Thyroid gland (tissue), 4 donors: Measurements from ENCODE around the gene TAF3. TPM values are rescaled to one million over a fixed set of nuclear protein-coding genes. Genes with fewer than 3 reads are reported as not detected.
A peak's percentile ranks its signal among the peaks of the same experiment; 100 is the strongest.

Experiments
- DNase-seq, 2 donors: peaks; one replicate each; pipeline ENCODE4 v3.0.0-alpha.2; 2019
- H3K27ac ChIP-seq, 3 donors: fragments of 200-600 bp; sonication (generic); 1 replicate in 2 of 3; 2 replicates in 1 of 3; pipeline ENCODE4 v1.5.1; 2016 to 2019; ENCODE audit warnings: mild to moderate bottlenecking in 1 of 3, moderate library complexity in 1 of 3
- H3K27me3 ChIP-seq: fragments of 200-600 bp; sonication (generic); one replicate; pipeline ENCODE4 v1.5.1; 2019
- H3K36me3 ChIP-seq, 2 donors: fragments of 200-600 bp; sonication (generic); one replicate each; pipeline ENCODE4 v1.5.1; 2016 to 2019
- H3K4me1 ChIP-seq, 2 donors: fragments of 200-600 bp; sonication (generic); one replicate each; pipeline ENCODE4 v1.5.1; 2017 to 2019
- H3K4me3 ChIP-seq, 3 donors: fragments of 200-600 bp; sonication (generic); replicated peaks in 1 of 3; 1 replicate in 2 of 3; 2 replicates in 1 of 3; pipeline ENCODE4 v1.5.1; 2016; ENCODE audit warnings: mild to moderate bottlenecking in 1 of 3
- H3K9me3 ChIP-seq: fragments of 200-600 bp; sonication (generic); one replicate; pipeline ENCODE4 v1.5.1; 2017
- POLR2A ChIP-seq, 2 donors: fragments of 450-650 bp; IDR thresholded peaks; one replicate each; pipeline ENCODE4 v1.6.1; 2017; ENCODE audit warnings: antibody characterized with exemption in 2 of 2, mild to moderate bottlenecking in 2 of 2, moderate library complexity in 1 of 2
- WGBS, 2 donors: methylation state at CpG; one replicate each; pipeline ENCODE4 v1.1.5; 2017; 5-methylcytosine and 5-hydroxymethylcytosine counted together
- intact Hi-C: fragments of 100-400 bp; cut with DNase I; formaldehyde crosslinking; loops from one replicate; pipeline ENCODE4 v1.15.1; 2023
- total RNA-seq, 4 donors: library from RNA; depleted of rRNA; stranded (reverse); fragments of >200 nt; gene quantifications; one replicate each; pipeline ENCODE4 v1.2.3, GENCODE V29; 2016
- TF ChIP-seq, protein P1 (sequence below), 6 experiments: fragments of 200-600 bp in 3 of 6; fragments of 450-650 bp in 3 of 6; sonication (generic) in 3 of 6; IDR thresholded peaks; one replicate each; pipeline ENCODE4 v1.5.1; 2016 to 2019; ENCODE audit warnings: antibody characterized with exemption in 6 of 6, mild to moderate bottlenecking in 2 of 6, inconsistent platforms in 1 of 6, moderate library complexity in 1 of 6

TAF3 gene
- total RNA-seq, 4 donors from 2014 or later = 6.7 to 11.0 (median 8.6) TPM

DNA sequence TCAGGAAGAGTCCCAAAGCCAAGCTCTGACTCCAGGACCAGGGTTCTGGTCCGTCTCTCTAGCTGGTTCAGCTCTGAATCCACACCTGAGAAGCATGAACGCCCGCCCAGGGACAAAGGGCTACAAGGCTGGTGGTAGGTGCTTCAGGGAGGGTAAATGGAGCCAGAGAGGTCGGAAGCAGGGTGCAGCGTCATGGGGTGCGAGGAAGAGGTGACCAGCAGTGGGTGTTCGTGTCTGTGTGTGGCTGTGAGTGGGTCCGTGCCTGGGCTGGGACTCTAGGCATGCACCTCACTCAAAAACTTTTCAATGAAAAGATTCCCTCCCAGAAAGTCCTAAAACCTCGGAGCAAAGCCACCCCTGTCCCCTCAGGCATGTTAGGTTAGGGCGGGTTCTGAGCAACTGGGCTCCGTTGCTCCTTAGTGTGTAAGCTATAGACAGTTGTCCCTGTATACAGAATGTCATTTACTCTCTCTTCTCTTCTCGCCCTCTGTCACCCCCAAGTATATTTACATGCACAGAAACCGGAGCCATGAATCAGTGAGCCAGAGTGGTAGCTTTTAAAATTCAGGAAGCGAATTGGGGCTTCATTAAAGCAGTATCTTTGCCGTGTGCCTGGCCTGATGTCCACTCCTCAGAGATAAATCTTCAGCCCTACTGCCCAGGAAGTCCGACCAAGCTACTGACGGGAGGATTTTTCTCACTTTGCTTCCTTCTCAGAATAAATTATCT, 223.9 kb downstream of the TAF3 start:
- H3K9me3 ChIP-seq = no peaks in the 10 kb centered on the region
- TF ChIP-seq, protein P1, sequence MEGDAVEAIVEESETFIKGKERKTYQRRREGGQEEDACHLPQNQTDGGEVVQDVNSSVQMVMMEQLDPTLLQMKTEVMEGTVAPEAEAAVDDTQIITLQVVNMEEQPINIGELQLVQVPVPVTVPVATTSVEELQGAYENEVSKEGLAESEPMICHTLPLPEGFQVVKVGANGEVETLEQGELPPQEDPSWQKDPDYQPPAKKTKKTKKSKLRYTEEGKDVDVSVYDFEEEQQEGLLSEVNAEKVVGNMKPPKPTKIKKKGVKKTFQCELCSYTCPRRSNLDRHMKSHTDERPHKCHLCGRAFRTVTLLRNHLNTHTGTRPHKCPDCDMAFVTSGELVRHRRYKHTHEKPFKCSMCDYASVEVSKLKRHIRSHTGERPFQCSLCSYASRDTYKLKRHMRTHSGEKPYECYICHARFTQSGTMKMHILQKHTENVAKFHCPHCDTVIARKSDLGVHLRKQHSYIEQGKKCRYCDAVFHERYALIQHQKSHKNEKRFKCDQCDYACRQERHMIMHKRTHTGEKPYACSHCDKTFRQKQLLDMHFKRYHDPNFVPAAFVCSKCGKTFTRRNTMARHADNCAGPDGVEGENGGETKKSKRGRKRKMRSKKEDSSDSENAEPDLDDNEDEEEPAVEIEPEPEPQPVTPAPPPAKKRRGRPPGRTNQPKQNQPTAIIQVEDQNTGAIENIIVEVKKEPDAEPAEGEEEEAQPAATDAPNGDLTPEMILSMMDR (IDR thresholded peaks at IDR 0.05) = no peak
- H3K27ac ChIP-seq = no peak overlapping the region
- 10% methylated on average over 17 of the region's 17 CpGs for WGBS, 2 donors
- intact Hi-C loops = no loop called here
- H3K36me3 ChIP-seq = no peaks in the 10 kb centered on the region
- H3K27me3 ChIP-seq = peaks cover 81% of the 10 kb centered on the region
- no peak overlapping the region for H3K4me3 ChIP-seq
- H3K4me1 ChIP-seq = peaks cover 5 to 40% of the 10 kb centered on the region in 2 donors
- no peak for DNase-seq

- H3K27me3 ChIP-seq = peaks cover 81% of the 10 kb centered on the region
- H3K4me3 ChIP-seq = no peak overlapping the region
- no peak overlapping the region for H3K27ac ChIP-seq
- no peaks in the 10 kb centered on the region for H3K36me3 ChIP-seq
- TF ChIP-seq, protein P1 (IDR thresholded peaks at IDR 0.05) = no peak
- peaks cover 5 to 33% of the 10 kb centered on the region in 2 donors for H3K4me1 ChIP-seq
- 9 to 10% methylated on average over 28 to 34 of the region's 35 CpGs for WGBS, 2 donors
- no peaks in the 10 kb centered on the region for H3K9me3 ChIP-seq
- intact Hi-C loops = no loop called here
- DNase-seq = no peak
These were observed 224.6 kb downstream of the TAF3 start for GRCh38 chr10:8042721-8043568.

- intact Hi-C loops = no loop called here
- H3K27me3 ChIP-seq = peaks cover 82% of the 10 kb centered on the region
- WGBS, 2 donors = 7 to 12% methylated on average over 16 to 27 of the region's 31 CpGs
- no peak for DNase-seq
- TF ChIP-seq POLR2A (IDR thresholded peaks at IDR 0.05) = no peak
- TF ChIP-seq, protein P1 (IDR thresholded peaks at IDR 0.05) = peak in 1 of 6 experiments; percentile 17
- H3K9me3 ChIP-seq = no peaks in the 10 kb centered on the region
- H3K4me1 ChIP-seq = peaks cover 5 to 33% of the 10 kb centered on the region in 2 donors
- H3K4me3 ChIP-seq = no peak overlapping the region
- H3K27ac ChIP-seq = no peak overlapping the region
- H3K36me3 ChIP-seq = no peaks in the 10 kb centered on the region
These were observed 225.4 kb downstream of the TAF3 start for GRCh38 chr10:8043569-8044306.

DNA sequence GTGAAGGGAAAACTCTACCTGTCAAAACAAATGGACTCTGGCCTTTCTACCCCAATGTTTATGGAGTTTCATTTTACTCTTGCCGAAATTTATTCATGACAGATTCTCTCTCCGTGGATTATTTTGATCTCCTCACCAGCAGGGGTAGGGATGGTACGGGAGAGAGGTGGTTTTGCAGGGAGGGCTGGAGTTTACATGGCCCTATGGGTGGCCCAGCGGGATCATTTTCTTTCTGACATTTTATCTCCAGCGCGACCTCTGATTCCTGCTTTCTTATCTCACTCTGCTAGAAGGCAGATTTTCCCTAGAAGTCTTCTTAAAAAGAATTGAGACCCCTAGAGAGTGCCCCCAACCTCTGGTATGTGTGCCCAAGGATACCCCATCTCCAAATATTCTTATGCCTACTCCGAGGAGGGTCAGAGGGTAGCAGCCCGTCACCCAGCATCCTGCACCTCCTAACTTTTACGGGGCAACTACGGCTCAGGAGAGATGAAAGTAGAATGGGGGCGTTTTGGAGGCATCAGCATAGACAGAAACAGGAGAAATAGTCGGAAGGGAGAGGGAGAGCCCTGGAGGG, 226.1 kb downstream of the TAF3 start:
- H3K4me1 ChIP-seq = peaks cover 5 to 37% of the 10 kb centered on the region in 2 donors
- no peaks in the 10 kb centered on the region for H3K36me3 ChIP-seq
- no peak for TF ChIP-seq POLR2A (IDR thresholded peaks at IDR 0.05)
- TF ChIP-seq, protein P1 (IDR thresholded peaks at IDR 0.05) = no peak
- H3K27me3 ChIP-seq = peaks cover 80% of the 10 kb centered on the region
- intact Hi-C loops = no loop called here
- no peaks in the 10 kb centered on the region for H3K9me3 ChIP-seq
- H3K4me3 ChIP-seq = no peak overlapping the region
- 22 to 25% methylated on average over 12 of the region's 12 CpGs for WGBS, 2 donors
- DNase-seq = no peak
- no peak overlapping the region for H3K27ac ChIP-seq
